Loucy (cell line): ENCODE data around the gene RNU2-1.

Experiments
- H2AFZ ChIP-seq: fragments of 200-600 bp; sonication (generic); 2 replicates; pipeline ENCODE4 v1.6.0; 2016; ENCODE audit warnings: antibody characterized with exemption, mild to moderate bottlenecking, low read length, moderate library complexity
- H3F3A ChIP-seq: fragments of 200-600 bp; 2 replicates; pipeline ENCODE4 v1.6.0; 2016; ENCODE audit warnings: antibody characterized with exemption, low read depth, mild to moderate bottlenecking
- H3K27me3 ChIP-seq: fragments of 200-600 bp; sonication (generic); 2 replicates; pipeline ENCODE4 v1.6.1; 2014; ENCODE audit warnings: low read length, mild to moderate bottlenecking; ENCODE audit not compliant: insufficient read depth, poor library complexity, severe bottlenecking
- H3K36me3 ChIP-seq: fragments of 200-600 bp; sonication (generic); 2 replicates; pipeline ENCODE4 v1.6.1; 2016; ENCODE audit warnings: low read length; ENCODE audit not compliant: insufficient read depth
- H3K4me1 ChIP-seq: fragments of 200-600 bp; sonication (generic); 2 replicates; pipeline ENCODE4 v1.5.1; 2014; ENCODE audit warnings: low read length, mild to moderate bottlenecking; ENCODE audit not compliant: insufficient read depth, poor library complexity, severe bottlenecking
- H3K4me2 ChIP-seq: fragments of 200-600 bp; sonication (generic); 2 replicates; pipeline ENCODE4 v1.6.0; 2014; ENCODE audit warnings: antibody characterized with exemption, low read length, low read depth, mild to moderate bottlenecking; ENCODE audit not compliant: poor library complexity, severe bottlenecking
- H3K4me3 ChIP-seq: fragments of 200-600 bp; sonication (generic); 2 replicates; pipeline ENCODE4 v1.5.1; 2014; ENCODE audit warnings: low read length, mild to moderate bottlenecking, mixed read lengths; ENCODE audit not compliant: poor library complexity, severe bottlenecking
- H3K79me2 ChIP-seq: fragments of 200-600 bp; sonication (generic); 2 replicates; pipeline ENCODE4 v1.6.1; 2014; ENCODE audit warnings: low read length; ENCODE audit not compliant: insufficient read depth
- H3K9ac ChIP-seq: fragments of 200-600 bp; sonication (generic); 2 replicates; pipeline ENCODE4 v1.6.0; 2014; ENCODE audit warnings: mild to moderate bottlenecking, low read depth, low read length, moderate library complexity; ENCODE audit not compliant: poor library complexity, severe bottlenecking
- H3K9me2 ChIP-seq: fragments of 200-600 bp; sonication (generic); replicated peaks from 2 replicates; pipeline ENCODE4 v1.6.1; 2016; ENCODE audit warnings: low read depth, low read length, mixed read lengths
- H3K9me3 ChIP-seq: fragments of 200-600 bp; sonication (generic); 2 replicates; pipeline ENCODE4 v1.6.1; 2014; ENCODE audit warnings: mild to moderate bottlenecking, antibody characterized with exemption, low read length, low read depth; ENCODE audit not compliant: insufficient read depth
- H4K20me1 ChIP-seq: fragments of 200-600 bp; sonication (generic); 2 replicates; pipeline ENCODE4 v1.6.0; 2014; ENCODE audit warnings: antibody characterized with exemption, low read length, mild to moderate bottlenecking; ENCODE audit not compliant: insufficient read depth, poor library complexity, severe bottlenecking
- CTCF ChIP-seq: fragments of 200-600 bp; sonication (generic); conservative IDR thresholded peaks from 2 replicates; pipeline ENCODE4 v1.5.1; 2014; ENCODE audit warnings: mild to moderate bottlenecking, antibody characterized with exemption, low read length
- EZH2phosphoT487 ChIP-seq: fragments of 200-600 bp; IDR thresholded peaks from 2 replicates; pipeline ENCODE4 v1.6.1; 2018; ENCODE audit warnings: antibody characterized with exemption, mild to moderate bottlenecking, moderate library complexity, borderline replicate concordance

Gene RNU2-1

GRCh38 chr17:43212641-43213490 is 20.9 kb downstream of the RNU2-1 start:
- Histone ChIP-seq H3K4me3 (peak overlapping the region; percentile 86), H3K9ac (peak overlapping the region; percentile 87), H3K79me2 (peaks cover 16% of the 10 kb centered on the region; the same call in 1 of the 2 replicates), H3K4me1 (peaks cover 47% of the 10 kb centered on the region), H3K4me2 (peak overlapping the region; percentile 90), H3K9me3 (no peaks in the 10 kb centered on the region), H3F3A (no peaks in the 10 kb centered on the region), H3K36me3 (no peaks in the 10 kb centered on the region; the same call in 1 of the 2 replicates), H3K9me2 (no peaks in the 10 kb centered on the region), H4K20me1 (peaks cover 4% of the 10 kb centered on the region), H2AFZ (peak overlapping the region; percentile 88; the same call in 1 of the 2 replicates), H3K27me3 (no peaks in the 10 kb centered on the region)
- TF ChIP-seq CTCF (no peak), EZH2phosphoT487 (no peak)

- Histone ChIP-seq H3K36me3 (no peaks in the 10 kb centered on the region; the same call in 1 of the 2 replicates), H3K9me2 (no peaks in the 10 kb centered on the region), H2AFZ (peak within 1 kb of the TSS; percentile 88), H4K20me1 (peaks cover 4% of the 10 kb centered on the region), H3K27me3 (no peaks in the 10 kb centered on the region), H3K9me3 (no peaks in the 10 kb centered on the region), H3K4me1 (peaks cover 35% of the 10 kb centered on the region), H3K79me2 (peaks cover 16% of the 10 kb centered on the region; the same call in 1 of the 2 replicates), H3K4me2 (peak within 1 kb of the TSS; percentile 90), H3K9ac (peak within 1 kb of the TSS; percentile 87), H3K4me3 (peak within 1 kb of the TSS; percentile 86), H3F3A (no peaks in the 10 kb centered on the region)
- no peak for TF ChIP-seq EZH2phosphoT487
- peak; percentile 60 for TF ChIP-seq CTCF
Measured at GRCh38 chr17:43211480-43212402, 22.0 kb downstream of the RNU2-1 start, which contains the start of gene TMEM106A. TMEM106A (plus strand) TSS chr17:43211875; CDS start chr17:43213042, 1,167 bp downstream.

- H2AFZ ChIP-seq = peak overlapping the region; percentile 88
- peak overlapping the region; percentile 87 for H3K9ac ChIP-seq
- H3K9me2 ChIP-seq = no peaks in the 10 kb centered on the region
- TF ChIP-seq EZH2phosphoT487 (no peak), CTCF (no peak)
- H3K9me3 ChIP-seq = no peaks in the 10 kb centered on the region
- no peaks in the 10 kb centered on the region for H3K27me3 ChIP-seq
- H3K4me3 ChIP-seq = peak overlapping the region; percentile 86
- peaks cover 16% of the 10 kb centered on the region; the same call in 1 of the 2 replicates for H3K79me2 ChIP-seq
- H3F3A ChIP-seq = no peaks in the 10 kb centered on the region
- H3K4me1 ChIP-seq = peaks cover 35% of the 10 kb centered on the region
- no peaks in the 10 kb centered on the region; the same call in 1 of the 2 replicates for H3K36me3 ChIP-seq
- peaks cover 4% of the 10 kb centered on the region for H4K20me1 ChIP-seq
- H3K4me2 ChIP-seq = peak overlapping the region; percentile 90
Measured at GRCh38 chr17:43211123-43211479, 22.7 kb downstream of the RNU2-1 start.
